Type B pancreatic cell (in vitro differentiated cells): Measurements from ENCODE around the gene SPIRE1. TPM values are rescaled to one million over a fixed set of nuclear protein-coding genes. Genes with fewer than 3 reads are reported as not detected.
"Not testable (repeated sequence)": the region's sequence is repeated elsewhere in the genome, so short reads cannot be mapped to it uniquely, and the experiment has no call there.

Experiments used
- DNase-seq: peaks from one replicate; pipeline ENCODE4 v3.0.0; 2021; ENCODE audit warnings: mixed read lengths; ENCODE audit not compliant: unreplicated experiment; ENCODE audit errors: extremely low spot score
- H3K27ac Mint-ChIP-seq: 2 replicates; pipeline ENCODE4 v1.8.0; 2021; ENCODE audit warnings: mild to moderate bottlenecking, mixed read lengths
- H3K27me3 Mint-ChIP-seq: 2 replicates; pipeline ENCODE4 v1.8.0; 2021; ENCODE audit warnings: mixed read lengths
- H3K36me3 Mint-ChIP-seq: 2 replicates; pipeline ENCODE4 v1.8.0; 2021; ENCODE audit warnings: mixed read lengths
- H3K4me1 Mint-ChIP-seq: one replicate; pipeline ENCODE4 v1.8.0; 2021; ENCODE audit warnings: mixed read lengths; ENCODE audit not compliant: unreplicated experiment
- H3K4me3 Mint-ChIP-seq: 2 replicates; pipeline ENCODE4 v1.8.0; 2021; ENCODE audit warnings: mild to moderate bottlenecking, mixed read lengths
- H3K9me3 Mint-ChIP-seq: 2 replicates; pipeline ENCODE4 v1.8.0; 2021; ENCODE audit warnings: mixed read lengths
- total RNA-seq: library from RNA; stranded (reverse); gene quantifications from 2 replicates; pipeline ENCODE4 v1.2.1, GENCODE V29; 2021; ENCODE audit warnings: low replicate concordance
- TF ChIP-seq, protein P1 (sequence below): fragments of 200-600 bp; sonication (generic); conservative IDR thresholded peaks from 2 replicates; pipeline ENCODE4 v1.5.0; 2021; ENCODE audit warnings: antibody characterized with exemption, mild to moderate bottlenecking

Gene SPIRE1
- total RNA-seq, 1 donor from 2014 or later: 25.2 TPM

DNA sequence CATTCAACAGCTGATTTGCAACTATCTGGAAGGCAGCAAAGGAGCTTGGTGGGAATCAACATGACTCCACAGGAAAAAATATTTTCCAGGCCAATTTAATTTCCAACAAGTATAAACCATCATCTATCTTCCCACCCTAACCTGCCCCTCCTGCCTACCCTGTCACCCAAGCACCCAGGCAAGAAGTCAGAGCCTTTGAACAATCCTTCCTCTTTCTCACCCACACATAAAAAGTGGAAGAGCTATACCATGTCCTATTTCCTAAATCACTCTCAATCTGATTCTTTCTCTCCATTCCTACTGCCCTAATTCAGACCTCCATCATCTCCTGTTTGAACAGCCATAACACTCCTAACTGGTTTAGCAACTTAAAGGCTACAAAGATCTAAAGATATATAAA is 12.7 kb downstream of the SPIRE1 start:
- Mint-ChIP-seq H3K9me3 (peaks cover 5% of the 10 kb centered on the region), H3K4me3 (no peak overlapping the region), H3K36me3 (peaks cover 4% of the 10 kb centered on the region), H3K27ac (peak overlapping the region; percentile 22), H3K27me3 (no peaks in the 10 kb centered on the region), H3K4me1 (peaks cover 21% of the 10 kb centered on the region)
- no peak for DNase-seq
- TF ChIP-seq, protein P1, sequence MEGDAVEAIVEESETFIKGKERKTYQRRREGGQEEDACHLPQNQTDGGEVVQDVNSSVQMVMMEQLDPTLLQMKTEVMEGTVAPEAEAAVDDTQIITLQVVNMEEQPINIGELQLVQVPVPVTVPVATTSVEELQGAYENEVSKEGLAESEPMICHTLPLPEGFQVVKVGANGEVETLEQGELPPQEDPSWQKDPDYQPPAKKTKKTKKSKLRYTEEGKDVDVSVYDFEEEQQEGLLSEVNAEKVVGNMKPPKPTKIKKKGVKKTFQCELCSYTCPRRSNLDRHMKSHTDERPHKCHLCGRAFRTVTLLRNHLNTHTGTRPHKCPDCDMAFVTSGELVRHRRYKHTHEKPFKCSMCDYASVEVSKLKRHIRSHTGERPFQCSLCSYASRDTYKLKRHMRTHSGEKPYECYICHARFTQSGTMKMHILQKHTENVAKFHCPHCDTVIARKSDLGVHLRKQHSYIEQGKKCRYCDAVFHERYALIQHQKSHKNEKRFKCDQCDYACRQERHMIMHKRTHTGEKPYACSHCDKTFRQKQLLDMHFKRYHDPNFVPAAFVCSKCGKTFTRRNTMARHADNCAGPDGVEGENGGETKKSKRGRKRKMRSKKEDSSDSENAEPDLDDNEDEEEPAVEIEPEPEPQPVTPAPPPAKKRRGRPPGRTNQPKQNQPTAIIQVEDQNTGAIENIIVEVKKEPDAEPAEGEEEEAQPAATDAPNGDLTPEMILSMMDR: no peak

DNA sequence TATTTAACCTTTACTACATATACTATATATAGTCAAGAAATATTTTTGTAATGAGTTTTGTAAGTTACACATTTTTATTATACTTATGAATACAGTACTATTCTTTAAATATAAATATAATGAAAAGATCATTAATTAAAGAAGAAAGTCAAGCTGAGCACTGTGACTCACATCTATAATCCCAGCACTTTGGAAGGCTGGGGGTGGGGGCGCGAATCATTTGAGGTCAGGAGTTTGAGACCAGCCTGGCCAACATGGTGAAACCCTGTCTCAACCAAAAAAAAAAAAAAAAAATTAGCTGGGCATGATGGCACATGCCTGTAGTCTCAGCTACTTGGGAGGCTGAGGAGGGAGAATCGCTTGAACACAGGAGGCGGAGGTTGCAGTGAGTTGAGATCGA is 14.2 kb downstream of the SPIRE1 start:
- not testable (repeated sequence) for H3K4me3 Mint-ChIP-seq, H3K36me3 Mint-ChIP-seq, H3K27ac Mint-ChIP-seq, H3K27me3 Mint-ChIP-seq, H3K9me3 Mint-ChIP-seq, DNase-seq
- peaks cover 23% of the 10 kb centered on the region for H3K4me1 Mint-ChIP-seq

DNA sequence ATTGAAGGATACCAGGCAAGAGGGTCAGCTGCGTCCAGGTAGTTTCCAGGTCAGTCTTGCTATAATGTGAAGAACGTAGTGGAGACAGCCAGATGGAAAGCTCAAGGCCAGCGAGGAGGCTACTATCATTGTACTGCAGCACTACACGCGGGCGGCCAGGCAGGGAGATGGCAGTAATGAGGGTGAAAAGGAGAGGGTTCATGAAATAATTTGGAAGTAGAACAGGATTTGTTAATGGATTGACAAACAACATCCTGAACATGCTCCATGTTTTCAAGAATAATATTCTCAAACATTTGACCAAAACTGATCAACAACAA is 17.1 kb downstream of the SPIRE1 start:
- peaks cover 5% of the 10 kb centered on the region for H3K9me3 Mint-ChIP-seq
- H3K27me3 Mint-ChIP-seq: no peaks in the 10 kb centered on the region
- TF ChIP-seq, protein P1: no peak
- no peak for DNase-seq
- H3K4me3 Mint-ChIP-seq: no peak overlapping the region
- no peak overlapping the region for H3K27ac Mint-ChIP-seq
- H3K36me3 Mint-ChIP-seq: peaks cover 4% of the 10 kb centered on the region
- peaks cover 22% of the 10 kb centered on the region for H3K4me1 Mint-ChIP-seq

DNA sequence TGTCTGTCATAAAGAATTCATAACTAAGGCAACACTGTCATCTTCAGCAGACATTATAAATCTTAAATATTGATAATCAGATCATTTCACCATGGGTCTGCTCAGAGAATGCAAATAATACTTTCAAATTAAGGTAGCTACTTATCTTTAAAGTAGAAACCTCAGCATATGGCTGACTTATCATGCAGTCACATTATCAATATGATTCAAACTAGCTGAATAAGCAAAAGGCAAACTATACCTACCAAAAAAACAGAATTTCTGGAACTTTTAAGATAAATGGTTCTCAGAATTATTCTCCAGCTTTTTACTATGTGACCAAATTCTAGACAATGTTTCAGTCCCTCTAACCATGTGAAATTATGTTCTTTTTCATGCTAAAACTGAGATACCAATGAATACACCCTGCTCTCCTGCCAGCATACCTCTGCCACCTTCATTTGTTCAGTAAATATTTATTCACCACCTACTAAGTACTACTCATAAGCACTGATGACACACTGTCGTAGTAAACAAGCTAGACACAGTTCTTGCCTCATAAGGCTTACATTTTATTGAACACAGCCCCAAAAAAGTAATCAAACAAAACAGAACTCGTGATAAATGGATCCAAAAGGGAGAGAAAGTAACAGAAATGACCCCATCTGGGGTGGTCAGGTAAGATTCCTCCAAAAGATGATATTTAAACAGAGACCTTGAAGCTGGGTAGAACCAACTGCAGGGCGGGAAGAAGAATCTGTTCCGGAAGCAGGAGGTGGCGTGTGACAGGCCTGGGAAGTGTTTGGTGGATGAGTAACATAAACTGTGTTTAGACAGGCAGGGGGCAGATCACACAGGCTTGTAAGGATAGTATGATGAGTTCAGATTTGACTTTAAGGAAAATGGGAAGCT is 17.7 kb downstream of the SPIRE1 start:
- H3K27me3 Mint-ChIP-seq: no peaks in the 10 kb centered on the region
- DNase-seq: no peak
- H3K36me3 Mint-ChIP-seq: peaks cover under 1% of the 10 kb centered on the region
- peaks cover 16% of the 10 kb centered on the region for H3K4me1 Mint-ChIP-seq
- H3K9me3 Mint-ChIP-seq: peaks cover under 1% of the 10 kb centered on the region
- H3K27ac Mint-ChIP-seq: no peak overlapping the region
- TF ChIP-seq, protein P1: no peak
- H3K4me3 Mint-ChIP-seq: no peak overlapping the region

DNA sequence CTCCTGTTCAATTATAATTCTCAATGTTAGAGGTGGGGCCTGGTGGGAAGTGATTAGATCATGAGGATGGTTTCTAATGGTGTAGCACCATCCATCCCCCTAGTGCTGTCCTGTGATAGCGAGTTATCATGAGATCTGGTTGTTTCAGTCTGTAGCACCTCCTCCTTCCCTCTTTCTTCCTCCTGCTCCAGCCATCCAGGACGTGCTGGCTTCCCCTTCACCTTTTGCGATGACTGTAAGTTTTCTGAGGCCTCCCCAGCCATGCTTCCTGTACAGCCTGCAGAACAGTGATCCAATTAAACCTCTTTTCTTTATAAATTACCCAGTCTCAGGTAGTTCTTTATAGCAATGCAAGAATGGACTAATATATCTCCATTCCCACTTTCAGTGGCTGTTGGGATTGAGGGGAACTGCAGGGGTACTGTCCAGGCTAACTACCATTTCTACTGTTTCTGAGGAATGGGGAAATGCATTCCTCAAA is 19.2 kb downstream of the SPIRE1 start:
- no peak for DNase-seq
- H3K27me3 Mint-ChIP-seq: no peaks in the 10 kb centered on the region
- no peaks in the 10 kb centered on the region for H3K9me3 Mint-ChIP-seq
- no peak overlapping the region for H3K27ac Mint-ChIP-seq
- no peak overlapping the region for H3K4me3 Mint-ChIP-seq
- H3K4me1 Mint-ChIP-seq: peaks cover 13% of the 10 kb centered on the region
- no peaks in the 10 kb centered on the region for H3K36me3 Mint-ChIP-seq
- TF ChIP-seq, protein P1: no peak

DNA sequence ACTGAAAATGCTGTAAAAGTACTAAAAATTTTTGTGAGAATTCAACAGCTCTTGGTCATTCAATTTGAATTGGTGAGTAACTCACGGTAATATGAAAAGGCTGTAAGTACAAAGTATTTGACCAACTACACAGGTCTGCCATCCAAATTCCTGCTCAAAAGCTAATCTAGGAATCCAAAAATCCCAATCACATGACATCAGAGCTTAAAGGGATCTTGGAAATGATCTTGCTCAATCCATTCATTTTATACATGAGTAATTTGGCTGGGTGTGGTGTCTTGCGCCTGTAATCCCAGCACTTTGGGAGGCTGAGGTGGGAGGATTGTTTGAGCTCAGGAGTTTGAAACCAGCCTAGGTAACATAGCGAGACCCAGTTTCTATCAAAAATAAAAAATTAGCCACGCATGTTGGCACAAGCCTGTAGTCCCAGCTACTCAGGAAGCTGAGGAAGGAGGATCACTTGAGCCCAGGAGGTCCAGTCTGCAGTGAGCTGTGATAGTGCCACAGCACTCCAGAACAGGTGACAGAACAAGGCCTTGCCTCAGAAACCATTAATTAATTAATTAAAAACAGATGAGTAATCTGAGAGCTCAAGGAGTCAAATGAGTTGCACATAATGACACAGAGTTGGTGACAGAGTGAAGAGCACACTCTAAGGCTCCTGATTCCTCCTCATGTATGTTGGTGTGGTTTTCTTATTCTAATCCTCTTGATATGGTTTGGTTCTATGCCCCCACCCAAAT is 19.8 kb downstream of the SPIRE1 start:
- H3K4me3 Mint-ChIP-seq: no peak overlapping the region
- H3K9me3 Mint-ChIP-seq: no peaks in the 10 kb centered on the region
- H3K36me3 Mint-ChIP-seq: no peaks in the 10 kb centered on the region
- peaks cover 9% of the 10 kb centered on the region for H3K4me1 Mint-ChIP-seq
- no peak overlapping the region for H3K27ac Mint-ChIP-seq
- TF ChIP-seq, protein P1: no peak
- no peak for DNase-seq
- H3K27me3 Mint-ChIP-seq: no peaks in the 10 kb centered on the region
